ENCODE results near the gene TTBK1. TPM values are rescaled to one million over a fixed set of nuclear protein-coding genes. Genes with fewer than 3 reads are reported as not detected.

Gene TTBK1
- total RNA-seq, 1 experiment from 2014 or later: 0.68 TPM

GRCh38 chr6:43303751-43304331, 60.6 kb downstream of the TTBK1 start (continued):
- no peak for TF ChIP-seq KAT7 (CRISPR knock-in tag; IDR thresholded peaks at IDR 0.05; ENCODE audit: borderline replicate concordance)
- no peak for TF ChIP-seq ZNF423 (CRISPR knock-in tag; IDR thresholded peaks at IDR 0.05)
- no peak for TF ChIP-seq FOXK1 (CRISPR knock-in tag; IDR thresholded peaks at IDR 0.05)
- no peak for TF ChIP-seq ATF6 (CRISPR knock-in tag; IDR thresholded peaks at IDR 0.05)
- no peak for TF ChIP-seq NR3C1 (CRISPR knock-in tag; conservative IDR thresholded peaks at IDR 0.05; ENCODE audit: low read depth)
- TF ChIP-seq, protein P1, sequence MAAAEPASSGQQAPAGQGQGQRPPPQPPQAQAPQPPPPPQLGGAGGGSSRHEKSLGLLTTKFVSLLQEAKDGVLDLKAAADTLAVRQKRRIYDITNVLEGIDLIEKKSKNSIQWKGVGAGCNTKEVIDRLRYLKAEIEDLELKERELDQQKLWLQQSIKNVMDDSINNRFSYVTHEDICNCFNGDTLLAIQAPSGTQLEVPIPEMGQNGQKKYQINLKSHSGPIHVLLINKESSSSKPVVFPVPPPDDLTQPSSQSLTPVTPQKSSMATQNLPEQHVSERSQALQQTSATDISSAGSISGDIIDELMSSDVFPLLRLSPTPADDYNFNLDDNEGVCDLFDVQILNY (CRISPR knock-in tag; IDR thresholded peaks at IDR 0.05): no peak
- no peak for TF ChIP-seq HMGA2 (CRISPR knock-in tag; IDR thresholded peaks at IDR 0.05)
- no peak for TF ChIP-seq OVOL2 (CRISPR knock-in tag; IDR thresholded peaks at IDR 0.05; ENCODE audit: borderline replicate concordance)
- TF ChIP-seq JAZF1 (CRISPR knock-in tag; IDR thresholded peaks at IDR 0.05): no peak

GRCh38 chr6:43304361-43304760, 61.1 kb downstream of the TTBK1 start:
- Mint-ChIP-seq H3K9me3 (no peaks in the 10 kb centered on the region), H3K4me3 (no peak overlapping the region), H3K4me1 (peaks cover 23% of the 10 kb centered on the region), H3K27me3 (ENCODE audit: low read depth) (0 out of 2 replicates have a peak, but pooled peaks cover 2% of the 10 kb centered on the region), H3K27ac (no peak overlapping the region), H3K36me3 (peaks cover 5% of the 10 kb centered on the region)
- ChIA-PET POLR2A (no interaction called here), CTCF (interaction anchor here (2.3 kb wide), 1 partner anchor 30 kb away, joined by 6 read pairs; no protein-coding TSS in a partner anchor)
- no peak for ATAC-seq
- no peak for TF ChIP-seq ATF6 (CRISPR knock-in tag; IDR thresholded peaks at IDR 0.05)
- TF ChIP-seq TEAD1 (CRISPR knock-in tag; IDR thresholded peaks at IDR 0.05): no peak
- TF ChIP-seq ZNF138 (CRISPR knock-in tag; conservative IDR thresholded peaks at IDR 0.05): no peak
- TF ChIP-seq, protein P2, sequence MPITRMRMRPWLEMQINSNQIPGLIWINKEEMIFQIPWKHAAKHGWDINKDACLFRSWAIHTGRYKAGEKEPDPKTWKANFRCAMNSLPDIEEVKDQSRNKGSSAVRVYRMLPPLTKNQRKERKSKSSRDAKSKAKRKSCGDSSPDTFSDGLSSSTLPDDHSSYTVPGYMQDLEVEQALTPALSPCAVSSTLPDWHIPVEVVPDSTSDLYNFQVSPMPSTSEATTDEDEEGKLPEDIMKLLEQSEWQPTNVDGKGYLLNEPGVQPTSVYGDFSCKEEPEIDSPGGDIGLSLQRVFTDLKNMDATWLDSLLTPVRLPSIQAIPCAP (CRISPR knock-in tag; IDR thresholded peaks at IDR 0.05): no peak
- TF ChIP-seq E2F1 (CRISPR knock-in tag; IDR thresholded peaks at IDR 0.05): no peak
- no peak for TF ChIP-seq ZNF671 (CRISPR knock-in tag; IDR thresholded peaks at IDR 0.05)
- no peak for TF ChIP-seq KAT7 (CRISPR knock-in tag; IDR thresholded peaks at IDR 0.05; ENCODE audit: borderline replicate concordance)
- TF ChIP-seq, protein P3, sequence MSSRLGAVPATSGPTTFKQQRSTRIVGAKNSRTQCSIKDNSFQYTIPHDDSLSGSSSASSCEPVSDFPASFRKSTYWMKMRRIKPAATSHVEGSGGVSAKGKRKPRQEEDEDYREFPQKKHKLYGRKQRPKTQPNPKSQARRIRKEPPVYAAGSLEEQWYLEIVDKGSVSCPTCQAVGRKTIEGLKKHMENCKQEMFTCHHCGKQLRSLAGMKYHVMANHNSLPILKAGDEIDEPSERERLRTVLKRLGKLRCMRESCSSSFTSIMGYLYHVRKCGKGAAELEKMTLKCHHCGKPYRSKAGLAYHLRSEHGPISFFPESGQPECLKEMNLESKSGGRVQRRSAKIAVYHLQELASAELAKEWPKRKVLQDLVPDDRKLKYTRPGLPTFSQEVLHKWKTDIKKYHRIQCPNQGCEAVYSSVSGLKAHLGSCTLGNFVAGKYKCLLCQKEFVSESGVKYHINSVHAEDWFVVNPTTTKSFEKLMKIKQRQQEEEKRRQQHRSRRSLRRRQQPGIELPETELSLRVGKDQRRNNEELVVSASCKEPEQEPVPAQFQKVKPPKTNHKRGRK (CRISPR knock-in tag; IDR thresholded peaks at IDR 0.05; ENCODE audit: borderline replicate concordance): no peak
- TF ChIP-seq, protein P4, sequence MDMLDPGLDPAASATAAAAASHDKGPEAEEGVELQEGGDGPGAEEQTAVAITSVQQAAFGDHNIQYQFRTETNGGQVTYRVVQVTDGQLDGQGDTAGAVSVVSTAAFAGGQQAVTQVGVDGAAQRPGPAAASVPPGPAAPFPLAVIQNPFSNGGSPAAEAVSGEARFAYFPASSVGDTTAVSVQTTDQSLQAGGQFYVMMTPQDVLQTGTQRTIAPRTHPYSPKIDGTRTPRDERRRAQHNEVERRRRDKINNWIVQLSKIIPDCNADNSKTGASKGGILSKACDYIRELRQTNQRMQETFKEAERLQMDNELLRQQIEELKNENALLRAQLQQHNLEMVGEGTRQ (CRISPR knock-in tag; IDR thresholded peaks at IDR 0.05): no peak
- TF ChIP-seq EMX1 (CRISPR knock-in tag; IDR thresholded peaks at IDR 0.05): no peak
- DNase-seq (ENCODE audit: low spot score): no peak

Data from WTC11 (cell line).